MCF 10A (cell line): ENCODE measurements around the gene PRKG1. TPM values are rescaled to one million over a fixed set of nuclear protein-coding genes. Genes with fewer than 3 reads are reported as not detected.

Experiments
- BruUV-seq: library from RNA; stranded (reverse); fragments of 400-500 nt; replicated peaks from 2 replicates; lab custom pipeline; 2021; lab: Mats Ljungman, UMichigan
- CTCF ChIA-PET: fragments of 300-600 bp; sonication (Branson Sonifier 250); formaldehyde crosslinking; extraction: SDS; loops from one replicate; lab custom pipeline; 2021; ENCODE audit warnings: antibody characterized with exemption, inconsistent platforms; lab: Yijun Ruan, JAX
- POLR2A ChIA-PET: fragments of 300-600, 350-650 bp; sonication (Branson Sonifier 250); formaldehyde crosslinking; extraction: SDS; loops from one replicate; lab custom pipeline; 2020; ENCODE audit warnings: antibody characterized with exemption, inconsistent platforms; lab: Yijun Ruan, JAX
- DNase-seq: peaks from one replicate; pipeline ENCODE4 v3.0.0-alpha.2; 2018; ENCODE audit not compliant: unreplicated experiment
- H3K27ac Mint-ChIP-seq: one replicate; pipeline ENCODE4 v1.8.0; 2022; ENCODE audit warnings: mild to moderate bottlenecking, low read depth, mixed read lengths; ENCODE audit not compliant: unreplicated experiment
- H3K27me3 Mint-ChIP-seq: one replicate; pipeline ENCODE4 v1.8.0; 2022; ENCODE audit warnings: mixed read lengths; ENCODE audit not compliant: insufficient read depth, unreplicated experiment
- H3K36me3 Mint-ChIP-seq: one replicate; pipeline ENCODE4 v1.8.0; 2022; ENCODE audit warnings: mild to moderate bottlenecking, moderate library complexity, mixed read lengths; ENCODE audit not compliant: insufficient read depth, unreplicated experiment
- H3K4me1 Mint-ChIP-seq: one replicate; pipeline ENCODE4 v1.8.0; 2022; ENCODE audit warnings: mixed read lengths; ENCODE audit not compliant: insufficient read depth, unreplicated experiment
- H3K4me3 Mint-ChIP-seq: one replicate; pipeline ENCODE4 v1.8.0; 2022; ENCODE audit warnings: mild to moderate bottlenecking, moderate library complexity, mixed read lengths; ENCODE audit not compliant: unreplicated experiment
- H3K9me3 Mint-ChIP-seq: one replicate; pipeline ENCODE4 v1.8.0; 2022; ENCODE audit warnings: mixed read lengths; ENCODE audit not compliant: unreplicated experiment
- intact Hi-C: fragments of 100-400 bp; cut with micrococcal nuclease; formaldehyde crosslinking; loops from 2 replicates; pipeline ENCODE4 v1.14.1; 2022
- total RNA-seq: library from RNA; stranded (reverse); gene quantifications from 2 replicates; pipeline ENCODE4 v1.2.3, GENCODE V29; 2022
- TF ChIP-seq, protein P1 (sequence below): fragments of 200-600 bp; IDR thresholded peaks from one replicate; pipeline ENCODE4 v1.8.0; 2022; ENCODE audit warnings: antibody characterized with exemption, mild to moderate bottlenecking; ENCODE audit not compliant: unreplicated experiment

The PRKG1 gene
- total RNA-seq, 1 experiment from 2014 or later: 0.09 TPM

GRCh38 chr10:51503378-51503777 is 429.1 kb downstream of the PRKG1 start:
- no peak overlapping the region for H3K4me3 Mint-ChIP-seq
- no peaks in the 10 kb centered on the region for H3K4me1 Mint-ChIP-seq
- DNase-seq: no peak
- H3K9me3 Mint-ChIP-seq: no peaks in the 10 kb centered on the region
- BruUV-seq: no TSS peak
- no peaks in the 10 kb centered on the region for H3K36me3 Mint-ChIP-seq
- TF ChIP-seq, protein P1, sequence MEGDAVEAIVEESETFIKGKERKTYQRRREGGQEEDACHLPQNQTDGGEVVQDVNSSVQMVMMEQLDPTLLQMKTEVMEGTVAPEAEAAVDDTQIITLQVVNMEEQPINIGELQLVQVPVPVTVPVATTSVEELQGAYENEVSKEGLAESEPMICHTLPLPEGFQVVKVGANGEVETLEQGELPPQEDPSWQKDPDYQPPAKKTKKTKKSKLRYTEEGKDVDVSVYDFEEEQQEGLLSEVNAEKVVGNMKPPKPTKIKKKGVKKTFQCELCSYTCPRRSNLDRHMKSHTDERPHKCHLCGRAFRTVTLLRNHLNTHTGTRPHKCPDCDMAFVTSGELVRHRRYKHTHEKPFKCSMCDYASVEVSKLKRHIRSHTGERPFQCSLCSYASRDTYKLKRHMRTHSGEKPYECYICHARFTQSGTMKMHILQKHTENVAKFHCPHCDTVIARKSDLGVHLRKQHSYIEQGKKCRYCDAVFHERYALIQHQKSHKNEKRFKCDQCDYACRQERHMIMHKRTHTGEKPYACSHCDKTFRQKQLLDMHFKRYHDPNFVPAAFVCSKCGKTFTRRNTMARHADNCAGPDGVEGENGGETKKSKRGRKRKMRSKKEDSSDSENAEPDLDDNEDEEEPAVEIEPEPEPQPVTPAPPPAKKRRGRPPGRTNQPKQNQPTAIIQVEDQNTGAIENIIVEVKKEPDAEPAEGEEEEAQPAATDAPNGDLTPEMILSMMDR: no peak
- intact Hi-C loops: no loop called here
- ChIA-PET POLR2A (interaction anchor here (0.6 kb wide), 1 partner anchor 22 kb away, joined by 3 read pairs; no protein-coding TSS in a partner anchor), CTCF (interaction anchor here (0.7 kb wide), 2 partner anchors 244 to 562 kb away, joined by 3 read pairs; no protein-coding TSS in a partner anchor)
- H3K27ac Mint-ChIP-seq: no peak overlapping the region
- peaks cover 13% of the 10 kb centered on the region for H3K27me3 Mint-ChIP-seq

GRCh38 chr10:51507476-51507875 is 433.2 kb downstream of the PRKG1 start:
- Mint-ChIP-seq H3K27ac (no peak overlapping the region), H3K27me3 (no peaks in the 10 kb centered on the region), H3K36me3 (no peaks in the 10 kb centered on the region), H3K4me1 (no peaks in the 10 kb centered on the region), H3K4me3 (no peak overlapping the region), H3K9me3 (no peaks in the 10 kb centered on the region)
- ChIA-PET CTCF (interaction anchor here (1.4 kb wide), 1 partner anchor 453 kb away, joined by 4 read pairs; no protein-coding TSS in a partner anchor), POLR2A (no interaction called here)
- intact Hi-C loops: no loop called here
- TF ChIP-seq, protein P1: no peak
- no peak for DNase-seq
- BruUV-seq: no TSS peak

GRCh38 chr10:51508156-51508555 is 433.9 kb downstream of the PRKG1 start:
- DNase-seq: no peak
- CTCF ChIA-PET: interaction anchor here (1.4 kb wide), 1 partner anchor 452 kb away, joined by 4 read pairs; no protein-coding TSS in a partner anchor
- BruUV-seq: no TSS peak
- Mint-ChIP-seq H3K9me3 (no peaks in the 10 kb centered on the region), H3K27ac (no peak overlapping the region), H3K36me3 (no peaks in the 10 kb centered on the region), H3K4me3 (no peak overlapping the region), H3K4me1 (no peaks in the 10 kb centered on the region), H3K27me3 (no peaks in the 10 kb centered on the region)
- intact Hi-C loops: no loop called here
- POLR2A ChIA-PET: no interaction called here
- TF ChIP-seq, protein P1: no peak

- TF ChIP-seq, protein P1: no peak
- Mint-ChIP-seq H3K9me3 (no peaks in the 10 kb centered on the region), H3K27ac (no peak overlapping the region), H3K4me1 (no peaks in the 10 kb centered on the region), H3K36me3 (no peaks in the 10 kb centered on the region), H3K4me3 (no peak overlapping the region), H3K27me3 (no peaks in the 10 kb centered on the region)
- no TSS peak for BruUV-seq
- ChIA-PET POLR2A (no interaction called here), CTCF (no interaction called here)
- no peak for DNase-seq
- intact Hi-C loops: no loop called here
Measured at GRCh38 chr10:51510231-51510630, 435.9 kb downstream of the PRKG1 start.
